GM12864 (cell line): ENCODE results near the gene ST6GALNAC6.
"Not testable (repeated sequence)": the region's sequence is repeated elsewhere in the genome, so short reads cannot be mapped to it uniquely, and the experiment has no call there.

Experiments used
- DNase-seq: peaks from one replicate; pipeline ENCODE4 v3.0.0-alpha.2; 2011; ENCODE audit warnings: low read depth
- H3K4me3 ChIP-seq: 2 replicates; pipeline ENCODE4 v1.5.1; 2011; ENCODE audit warnings: mild to moderate bottlenecking, low read depth, low read length, control low read depth
- CTCF ChIP-seq: IDR thresholded peaks from 2 replicates; pipeline ENCODE4 v1.5.1; 2011; ENCODE audit warnings: low read depth, mild to moderate bottlenecking, moderate library complexity, low read length, control low read depth, inconsistent platforms; ENCODE audit errors: missing control alignments

Gene ST6GALNAC6

DNA sequence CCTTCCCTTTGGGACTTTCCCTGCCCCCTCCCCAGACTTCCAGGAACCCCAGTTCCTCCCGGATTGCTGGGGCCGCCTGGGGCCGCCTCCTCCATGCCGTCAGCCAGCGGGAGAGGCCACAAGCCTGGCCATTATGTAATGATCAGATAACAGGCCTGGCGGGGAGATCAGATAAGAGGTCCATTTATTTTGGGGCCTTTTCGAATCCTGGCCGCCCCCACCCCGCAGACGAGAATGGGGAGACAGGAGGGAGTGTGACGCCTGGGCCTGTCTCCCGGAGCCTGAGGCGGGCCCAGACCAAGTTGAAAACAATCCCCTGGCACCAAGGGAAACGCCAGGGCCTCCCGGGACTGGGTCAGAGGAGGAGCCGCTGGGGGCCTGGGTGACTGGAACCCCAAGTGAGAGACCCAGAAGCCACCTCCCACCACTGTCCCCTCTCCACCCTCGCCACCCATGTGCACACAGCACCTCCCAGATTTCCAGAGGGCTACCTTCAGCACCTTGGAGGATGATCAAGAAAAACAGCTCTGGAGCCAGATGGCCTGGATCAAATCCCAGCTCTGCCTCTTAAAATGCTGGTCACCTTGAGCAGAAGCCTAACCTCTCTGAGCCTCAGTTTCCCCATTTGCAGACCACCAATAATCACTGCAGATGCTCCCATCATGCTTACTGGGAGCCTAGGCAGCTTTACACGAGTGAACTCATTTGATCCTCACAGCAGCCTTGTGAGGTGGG, 52.8 kb downstream of the ST6GALNAC6 start:
- no peak overlapping the region for H3K4me3 ChIP-seq
- DNase-seq = no peak
- no peak for TF ChIP-seq CTCF

- not testable (repeated sequence) for H3K4me3 ChIP-seq, DNase-seq
Measured at GRCh38 chr9:127845619-127846018, 53.8 kb downstream of the ST6GALNAC6 start.

DNA sequence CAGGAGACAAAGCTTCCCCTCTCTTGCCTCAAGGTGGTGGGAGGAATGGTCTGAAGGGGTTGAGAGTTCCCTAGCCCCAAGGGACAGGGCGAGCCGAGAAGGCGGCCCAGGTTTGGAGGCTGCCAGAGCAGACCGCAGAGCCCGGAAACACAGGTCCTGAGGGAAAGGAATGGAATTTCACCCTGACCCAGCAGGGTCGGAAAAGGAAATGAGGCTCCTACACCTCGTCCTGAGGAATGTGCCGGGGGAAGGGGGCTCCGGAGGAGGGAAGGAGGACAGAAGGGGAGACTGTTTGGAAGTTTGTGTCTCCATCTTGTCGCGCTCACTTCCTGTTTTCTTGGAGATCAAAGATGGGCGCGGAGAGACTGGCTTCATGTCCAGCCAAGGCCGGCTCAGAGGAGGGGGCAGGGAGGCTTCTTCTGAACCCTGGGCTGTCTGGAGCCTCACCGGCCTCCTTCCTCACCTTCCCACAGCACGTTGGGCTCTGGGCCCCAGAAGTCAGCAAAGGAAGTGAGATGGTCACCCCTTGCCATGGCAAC, 54.5 kb downstream of the ST6GALNAC6 start:
- no peak for TF ChIP-seq CTCF
- H3K4me3 ChIP-seq = no peak overlapping the region
- no peak for DNase-seq

DNA sequence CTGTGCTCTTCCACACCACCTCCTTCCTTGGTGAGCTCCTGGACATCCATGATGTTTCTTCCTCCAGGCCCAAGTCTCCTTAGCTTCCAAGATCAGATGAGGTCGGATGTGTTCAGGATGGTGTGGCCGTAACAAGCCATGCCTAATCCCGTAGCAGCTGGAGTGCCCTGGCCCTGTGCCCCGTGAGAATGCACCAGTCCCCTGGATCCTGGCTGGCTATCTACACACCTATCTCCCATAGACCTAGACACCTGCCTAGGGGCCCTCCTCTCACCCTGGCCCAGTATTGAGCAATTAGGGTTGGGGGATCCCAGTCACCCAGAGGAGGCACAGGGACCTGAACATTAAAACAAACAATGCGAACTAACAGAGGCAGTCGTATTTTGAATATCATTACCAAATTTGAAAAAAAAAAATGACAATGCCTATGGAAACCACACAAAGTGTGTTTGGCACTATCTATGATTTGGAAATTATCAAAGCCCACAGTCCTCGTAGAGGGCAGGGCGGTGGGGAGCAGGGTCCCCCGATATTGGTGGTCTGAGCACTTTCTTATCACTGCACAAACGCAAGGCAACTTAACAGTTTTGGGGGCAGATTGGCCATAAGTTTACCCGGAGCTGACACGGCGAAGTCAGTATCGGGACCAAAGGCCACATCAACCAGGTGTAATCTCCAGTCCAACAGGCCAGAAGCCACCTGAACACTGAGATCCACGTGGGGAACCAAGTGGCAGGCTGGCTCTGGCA, 58.1 kb downstream of the ST6GALNAC6 start:
- TF ChIP-seq CTCF = no peak

DNA sequence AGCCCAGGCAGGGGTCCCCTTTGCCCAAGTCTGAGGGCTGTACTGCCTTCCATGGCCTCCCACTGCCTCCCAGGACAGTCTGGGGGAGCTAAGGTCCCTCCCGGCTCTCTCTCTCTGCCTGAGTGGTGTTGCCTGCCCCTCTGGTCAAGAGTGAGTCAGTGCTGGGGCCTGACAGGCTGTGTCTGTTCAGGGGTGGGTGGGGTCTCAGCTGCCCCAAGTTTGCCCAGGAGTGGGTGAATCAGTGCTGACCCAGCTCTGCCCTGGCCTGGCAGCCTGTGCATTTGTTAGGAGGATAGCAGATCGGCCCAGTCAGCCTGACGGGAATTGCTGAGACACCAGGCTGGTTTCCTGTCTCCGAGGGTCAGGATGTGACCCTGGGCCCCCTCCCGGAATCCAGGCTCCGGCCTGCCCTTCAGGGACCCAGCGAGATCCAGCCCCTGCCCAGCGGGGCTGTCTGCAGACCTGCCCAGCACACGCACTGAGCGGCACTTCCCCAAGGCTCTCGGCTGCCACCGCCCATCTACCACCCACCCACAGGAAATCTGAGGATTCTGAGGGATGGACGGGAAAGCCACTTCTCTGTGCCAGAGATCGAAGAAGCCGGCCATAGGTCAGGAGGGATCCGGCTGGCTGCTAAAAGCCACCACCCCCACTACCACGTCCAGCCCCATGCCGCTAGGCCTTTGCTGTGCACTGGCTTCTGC, 60.9 kb downstream of the ST6GALNAC6 start:
- no peak overlapping the region for H3K4me3 ChIP-seq
- TF ChIP-seq CTCF = no peak
- no peak for DNase-seq

More for the DNA sequence above, 58.1 kb downstream of the ST6GALNAC6 start:
- no peak for DNase-seq
- H3K4me3 ChIP-seq = no peak overlapping the region

- no peak overlapping the region for H3K4me3 ChIP-seq
- no peak for TF ChIP-seq CTCF
Measured at GRCh38 chr9:127837346-127837745, 62.1 kb downstream of the ST6GALNAC6 start.

DNA sequence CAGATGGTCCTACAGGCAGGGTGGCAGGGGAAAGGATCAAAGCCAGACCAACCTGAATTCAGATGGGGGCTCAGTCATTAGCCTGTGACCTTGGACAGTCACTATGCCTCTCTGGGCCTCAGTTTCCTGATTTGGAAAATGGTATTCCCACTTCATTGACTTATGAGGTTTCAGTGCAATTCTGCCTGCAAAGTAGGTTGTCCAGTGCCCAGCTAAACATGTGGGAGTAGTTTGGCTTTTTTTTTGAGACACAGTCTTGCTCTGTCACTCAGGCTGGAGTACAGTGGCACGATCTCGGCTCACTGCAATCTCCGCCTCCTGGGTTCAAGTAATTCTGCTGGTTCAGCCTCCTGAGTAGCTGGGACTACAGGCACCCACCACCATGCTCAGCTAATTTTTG, 62.8 kb downstream of the ST6GALNAC6 start:
- H3K4me3 ChIP-seq, DNase-seq: not testable (repeated sequence)

More at GRCh38 chr9:127837346-127837745, 62.1 kb downstream of the ST6GALNAC6 start:
- no peak for DNase-seq
